ENCODE results near the gene QSOX1. TPM values are rescaled to one million over a fixed set of nuclear protein-coding genes. Genes with fewer than 3 reads are reported as not detected.

The QSOX1 gene
- total and polyA plus RNA-seq, 9 of the 15 experiments (the other 6 are each of a cell fraction or from before 2014, with no cell fraction given), result 4.0 to 53.1 (median 15.0) TPM

DNA sequence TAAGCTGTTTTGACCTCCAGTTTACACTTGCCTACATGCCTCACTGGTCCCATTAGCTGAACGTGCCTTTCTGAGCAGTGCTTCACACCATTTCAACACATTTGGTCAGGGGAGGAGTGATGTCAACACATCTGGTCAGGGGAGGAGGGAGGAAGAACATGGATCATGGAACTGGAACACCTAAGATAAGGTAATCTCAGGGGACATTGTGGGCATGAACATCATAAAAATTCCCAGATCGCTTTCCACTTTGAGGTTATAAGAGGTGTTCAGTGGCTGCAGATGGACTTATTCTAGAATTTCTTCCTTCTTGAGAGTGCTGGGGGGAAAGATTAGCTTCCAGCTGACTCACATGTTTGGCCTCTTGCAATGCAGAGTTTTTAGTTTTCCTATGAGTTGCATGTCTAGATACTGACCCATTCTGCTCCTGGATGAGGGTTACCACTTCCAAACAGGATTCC is 2.0 kb downstream of the QSOX1 start (continued):
- TF ChIP-seq, protein P1, sequence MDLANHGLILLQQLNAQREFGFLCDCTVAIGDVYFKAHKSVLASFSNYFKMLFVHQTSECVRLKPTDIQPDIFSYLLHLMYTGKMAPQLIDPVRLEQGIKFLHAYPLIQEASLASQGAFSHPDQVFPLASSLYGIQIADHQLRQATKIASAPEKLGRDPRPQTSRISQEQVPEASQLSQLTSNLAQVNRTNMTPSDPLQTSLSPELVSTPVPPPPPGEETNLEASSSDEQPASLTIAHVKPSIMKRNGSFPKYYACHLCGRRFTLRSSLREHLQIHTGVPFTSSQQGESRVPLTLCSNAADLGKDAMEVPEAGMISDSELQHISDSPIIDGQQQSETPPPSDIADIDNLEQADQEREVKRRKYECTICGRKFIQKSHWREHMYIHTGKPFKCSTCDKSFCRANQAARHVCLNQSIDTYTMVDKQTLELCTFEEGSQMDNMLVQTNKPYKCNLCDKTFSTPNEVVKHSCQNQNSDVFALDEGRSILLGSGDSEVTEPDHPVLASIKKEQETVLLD (IDR thresholded peaks at IDR 0.05), result no peak
- TF ChIP-seq ZNF589 (CRISPR knock-in tag; IDR thresholded peaks at IDR 0.05; ENCODE audit: low read depth) (peak; percentile 33; the same call in 1 of the 2 replicates), YBX1 (IDR thresholded peaks at IDR 0.05) (no peak), HDAC8 (tag; IDR thresholded peaks at IDR 0.05) (no peak), HNRNPH1 (optimal IDR thresholded peaks at IDR 0.05; ENCODE audit: low read depth, low read length) (no peak), RBM39 (optimal IDR thresholded peaks at IDR 0.05; ENCODE audit: low read depth, low read length) (no peak), ZNF707 (CRISPR knock-in tag; conservative IDR thresholded peaks at IDR 0.05) (no peak), GTF2E2 (tag; IDR thresholded peaks at IDR 0.05) (no peak), EP300 (IDR thresholded peaks at IDR 0.05; ENCODE audit: low read length) (no peak), ZC3H8 (IDR thresholded peaks at IDR 0.05) (no peak), KAT2B (IDR thresholded peaks at IDR 0.05; ENCODE audit: low read depth, low read length) (no peak), HIVEP1 (CRISPR knock-in tag; IDR thresholded peaks at IDR 0.05) (no peak), KAT7 (CRISPR knock-in tag; IDR thresholded peaks at IDR 0.05; ENCODE audit: borderline replicate concordance) (no peak), ZNF175 (CRISPR knock-in tag; IDR thresholded peaks at IDR 0.05; ENCODE audit: low read depth) (no peak), TCF7L2 (IDR thresholded peaks at IDR 0.05; ENCODE audit: low read depth, low read length) (no peak), CEBPB (tag; IDR thresholded peaks at IDR 0.05) (peak; percentile 82), POLR2A (conservative IDR thresholded peaks at IDR 0.05) (no peak)
- TF ChIP-seq, protein P2, sequence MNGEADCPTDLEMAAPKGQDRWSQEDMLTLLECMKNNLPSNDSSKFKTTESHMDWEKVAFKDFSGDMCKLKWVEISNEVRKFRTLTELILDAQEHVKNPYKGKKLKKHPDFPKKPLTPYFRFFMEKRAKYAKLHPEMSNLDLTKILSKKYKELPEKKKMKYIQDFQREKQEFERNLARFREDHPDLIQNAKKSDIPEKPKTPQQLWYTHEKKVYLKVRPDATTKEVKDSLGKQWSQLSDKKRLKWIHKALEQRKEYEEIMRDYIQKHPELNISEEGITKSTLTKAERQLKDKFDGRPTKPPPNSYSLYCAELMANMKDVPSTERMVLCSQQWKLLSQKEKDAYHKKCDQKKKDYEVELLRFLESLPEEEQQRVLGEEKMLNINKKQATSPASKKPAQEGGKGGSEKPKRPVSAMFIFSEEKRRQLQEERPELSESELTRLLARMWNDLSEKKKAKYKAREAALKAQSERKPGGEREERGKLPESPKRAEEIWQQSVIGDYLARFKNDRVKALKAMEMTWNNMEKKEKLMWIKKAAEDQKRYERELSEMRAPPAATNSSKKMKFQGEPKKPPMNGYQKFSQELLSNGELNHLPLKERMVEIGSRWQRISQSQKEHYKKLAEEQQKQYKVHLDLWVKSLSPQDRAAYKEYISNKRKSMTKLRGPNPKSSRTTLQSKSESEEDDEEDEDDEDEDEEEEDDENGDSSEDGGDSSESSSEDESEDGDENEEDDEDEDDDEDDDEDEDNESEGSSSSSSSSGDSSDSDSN (IDR thresholded peaks at IDR 0.05; ENCODE audit: borderline replicate concordance in 1 of 2, low read depth in 2 of 2, low read length in 2 of 2), result no peak
- TF ChIP-seq, protein P3, sequence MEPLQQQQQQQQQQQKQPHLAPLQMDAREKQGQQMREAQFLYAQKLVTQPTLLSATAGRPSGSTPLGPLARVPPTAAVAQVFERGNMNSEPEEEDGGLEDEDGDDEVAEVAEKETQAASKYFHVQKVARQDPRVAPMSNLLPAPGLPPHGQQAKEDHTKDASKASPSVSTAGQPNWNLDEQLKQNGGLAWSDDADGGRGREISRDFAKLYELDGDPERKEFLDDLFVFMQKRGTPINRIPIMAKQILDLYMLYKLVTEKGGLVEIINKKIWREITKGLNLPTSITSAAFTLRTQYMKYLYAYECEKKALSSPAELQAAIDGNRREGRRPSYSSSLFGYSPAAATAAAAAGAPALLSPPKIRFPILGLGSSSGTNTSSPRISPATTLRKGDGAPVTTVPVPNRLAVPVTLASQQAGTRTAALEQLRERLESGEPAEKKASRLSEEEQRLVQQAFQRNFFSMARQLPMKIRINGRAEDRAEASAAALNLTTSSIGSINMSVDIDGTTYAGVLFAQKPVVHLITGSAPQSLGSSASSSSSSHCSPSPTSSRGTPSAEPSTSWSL (CRISPR knock-in tag; IDR thresholded peaks at IDR 0.05; ENCODE audit: borderline replicate concordance), result no peak
- TF ChIP-seq, protein P4, sequence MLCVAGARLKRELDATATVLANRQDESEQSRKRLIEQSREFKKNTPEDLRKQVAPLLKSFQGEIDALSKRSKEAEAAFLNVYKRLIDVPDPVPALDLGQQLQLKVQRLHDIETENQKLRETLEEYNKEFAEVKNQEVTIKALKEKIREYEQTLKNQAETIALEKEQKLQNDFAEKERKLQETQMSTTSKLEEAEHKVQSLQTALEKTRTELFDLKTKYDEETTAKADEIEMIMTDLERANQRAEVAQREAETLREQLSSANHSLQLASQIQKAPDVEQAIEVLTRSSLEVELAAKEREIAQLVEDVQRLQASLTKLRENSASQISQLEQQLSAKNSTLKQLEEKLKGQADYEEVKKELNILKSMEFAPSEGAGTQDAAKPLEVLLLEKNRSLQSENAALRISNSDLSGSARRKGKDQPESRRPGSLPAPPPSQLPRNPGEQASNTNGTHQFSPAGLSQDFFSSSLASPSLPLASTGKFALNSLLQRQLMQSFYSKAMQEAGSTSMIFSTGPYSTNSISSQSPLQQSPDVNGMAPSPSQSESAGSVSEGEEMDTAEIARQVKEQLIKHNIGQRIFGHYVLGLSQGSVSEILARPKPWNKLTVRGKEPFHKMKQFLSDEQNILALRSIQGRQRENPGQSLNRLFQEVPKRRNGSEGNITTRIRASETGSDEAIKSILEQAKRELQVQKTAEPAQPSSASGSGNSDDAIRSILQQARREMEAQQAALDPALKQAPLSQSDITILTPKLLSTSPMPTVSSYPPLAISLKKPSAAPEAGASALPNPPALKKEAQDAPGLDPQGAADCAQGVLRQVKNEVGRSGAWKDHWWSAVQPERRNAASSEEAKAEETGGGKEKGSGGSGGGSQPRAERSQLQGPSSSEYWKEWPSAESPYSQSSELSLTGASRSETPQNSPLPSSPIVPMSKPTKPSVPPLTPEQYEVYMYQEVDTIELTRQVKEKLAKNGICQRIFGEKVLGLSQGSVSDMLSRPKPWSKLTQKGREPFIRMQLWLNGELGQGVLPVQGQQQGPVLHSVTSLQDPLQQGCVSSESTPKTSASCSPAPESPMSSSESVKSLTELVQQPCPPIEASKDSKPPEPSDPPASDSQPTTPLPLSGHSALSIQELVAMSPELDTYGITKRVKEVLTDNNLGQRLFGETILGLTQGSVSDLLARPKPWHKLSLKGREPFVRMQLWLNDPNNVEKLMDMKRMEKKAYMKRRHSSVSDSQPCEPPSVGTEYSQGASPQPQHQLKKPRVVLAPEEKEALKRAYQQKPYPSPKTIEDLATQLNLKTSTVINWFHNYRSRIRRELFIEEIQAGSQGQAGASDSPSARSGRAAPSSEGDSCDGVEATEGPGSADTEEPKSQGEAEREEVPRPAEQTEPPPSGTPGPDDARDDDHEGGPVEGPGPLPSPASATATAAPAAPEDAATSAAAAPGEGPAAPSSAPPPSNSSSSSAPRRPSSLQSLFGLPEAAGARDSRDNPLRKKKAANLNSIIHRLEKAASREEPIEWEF (CRISPR knock-in tag; IDR thresholded peaks at IDR 0.05), result no peak

All from K562 (cell line).